HUES48 (cell line): ENCODE measurements around the gene DDX20.
"Not testable (repeated sequence)": the region's sequence is repeated elsewhere in the genome, so short reads cannot be mapped to it uniquely, and the experiment has no call there.

Source experiments
- H3K27ac ChIP-seq: one replicate; pipeline ENCODE4 v1.7.0; 2013; ENCODE audit warnings: low read depth, low read length, inconsistent platforms
- H3K27me3 ChIP-seq: 2 replicates; pipeline ENCODE4 v1.6.1; 2013; ENCODE audit warnings: mild to moderate bottlenecking, low read length; ENCODE audit not compliant: control insufficient read depth, insufficient read depth
- H3K36me3 ChIP-seq: 2 replicates; pipeline ENCODE4 v1.6.1; 2013; ENCODE audit warnings: low read length; ENCODE audit not compliant: control insufficient read depth, insufficient read depth
- H3K4me1 ChIP-seq: 2 replicates; pipeline ENCODE4 v1.6.1; 2013; ENCODE audit warnings: mild to moderate bottlenecking, low read length; ENCODE audit not compliant: control insufficient read depth, insufficient read depth
- H3K4me3 ChIP-seq: 2 replicates; pipeline ENCODE4 v1.5.1; 2013; ENCODE audit warnings: mild to moderate bottlenecking, low read depth, low read length
- H3K9ac ChIP-seq: 2 replicates; pipeline ENCODE4 v1.6.1; 2013; ENCODE audit warnings: mild to moderate bottlenecking, low read depth, low read length, moderate library complexity
- H3K9me3 ChIP-seq: 2 replicates; pipeline ENCODE4 v1.6.1; 2013; ENCODE audit warnings: low read length; ENCODE audit not compliant: control insufficient read depth, insufficient read depth

DDX20 gene

GRCh38 chr1:111789142-111789541, 33.4 kb downstream of the DDX20 start:
- Histone ChIP-seq H3K4me1 (no peaks in the 10 kb centered on the region), H3K27me3 (no peaks in the 10 kb centered on the region)

DNA sequence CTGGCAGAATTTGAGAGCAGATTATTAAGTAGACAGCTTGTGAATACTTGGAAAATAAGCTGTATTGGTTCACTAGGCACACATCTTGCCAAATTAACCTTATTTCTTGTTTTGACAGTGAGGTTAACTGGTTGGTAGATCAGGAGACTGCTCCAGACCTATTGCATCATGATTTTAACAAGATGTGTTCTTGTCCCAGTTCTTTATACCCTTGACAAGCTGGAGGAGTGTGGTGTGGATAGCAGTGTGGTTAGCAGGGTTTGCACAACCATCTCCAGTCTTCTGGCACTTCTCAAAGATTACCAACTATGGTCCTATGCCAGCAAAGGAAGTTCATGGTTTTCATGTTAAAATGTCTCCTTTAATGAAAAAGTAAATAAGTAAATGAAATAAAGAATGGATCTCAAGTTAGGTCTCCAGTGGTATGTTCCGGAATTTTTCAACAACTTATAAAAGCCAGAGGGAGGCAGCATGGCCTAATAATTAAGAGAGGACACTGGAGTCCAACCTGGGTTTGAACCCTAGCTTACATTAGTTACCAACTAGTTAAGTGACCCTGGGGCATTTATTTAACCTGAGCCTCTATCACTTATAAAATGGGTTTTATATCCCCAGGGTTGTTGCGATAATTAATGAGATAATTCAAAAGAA, 34.1 kb downstream of the DDX20 start:
- Histone ChIP-seq H3K27me3 (no peaks in the 10 kb centered on the region), H3K9ac (no peak overlapping the region), H3K4me1 (no peaks in the 10 kb centered on the region), H3K36me3 (no peaks in the 10 kb centered on the region), H3K9me3 (no peaks in the 10 kb centered on the region), H3K4me3 (no peak overlapping the region), H3K27ac (no peak overlapping the region)

More at GRCh38 chr1:111789142-111789541, 33.4 kb downstream of the DDX20 start:
- Histone ChIP-seq H3K36me3 (no peaks in the 10 kb centered on the region), H3K4me3 (no peak overlapping the region), H3K9ac (no peak overlapping the region), H3K27ac (no peak overlapping the region), H3K9me3 (no peaks in the 10 kb centered on the region)

- no peaks in the 10 kb centered on the region for H3K9me3 ChIP-seq
- H3K36me3 ChIP-seq = no peaks in the 10 kb centered on the region
- no peak overlapping the region for H3K4me3 ChIP-seq
- no peak overlapping the region for H3K27ac ChIP-seq
- H3K9ac ChIP-seq = no peak overlapping the region
- no peaks in the 10 kb centered on the region for H3K4me1 ChIP-seq
- H3K27me3 ChIP-seq = no peaks in the 10 kb centered on the region
These were observed 36.1 kb downstream of the DDX20 start for GRCh38 chr1:111791776-111792175.

DNA sequence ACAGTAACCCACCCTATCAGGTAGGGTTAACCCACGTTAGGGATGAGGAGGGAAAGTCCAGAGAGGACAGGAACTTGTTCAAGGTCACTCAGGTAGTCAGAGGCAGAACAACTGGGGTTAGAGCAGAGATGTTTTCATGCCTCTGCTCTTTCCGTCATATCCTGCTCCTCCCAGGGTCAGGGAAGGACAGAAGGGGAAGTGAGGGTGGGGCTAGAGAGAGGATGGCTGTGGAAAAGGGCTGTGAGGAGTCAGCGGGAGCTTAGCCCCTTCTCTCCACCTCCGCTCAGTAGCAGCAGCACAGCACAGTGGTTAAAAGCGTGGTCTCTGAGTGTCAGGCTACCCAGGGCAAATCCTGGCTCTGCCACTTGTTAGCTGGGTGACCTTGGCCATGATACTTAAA, 36.5 kb downstream of the DDX20 start:
- Histone ChIP-seq H3K4me1 (no peaks in the 10 kb centered on the region), H3K4me3 (no peak overlapping the region), H3K36me3 (no peaks in the 10 kb centered on the region), H3K9ac (no peak overlapping the region), H3K27me3 (no peaks in the 10 kb centered on the region), H3K9me3 (no peaks in the 10 kb centered on the region), H3K27ac (no peak overlapping the region)

DNA sequence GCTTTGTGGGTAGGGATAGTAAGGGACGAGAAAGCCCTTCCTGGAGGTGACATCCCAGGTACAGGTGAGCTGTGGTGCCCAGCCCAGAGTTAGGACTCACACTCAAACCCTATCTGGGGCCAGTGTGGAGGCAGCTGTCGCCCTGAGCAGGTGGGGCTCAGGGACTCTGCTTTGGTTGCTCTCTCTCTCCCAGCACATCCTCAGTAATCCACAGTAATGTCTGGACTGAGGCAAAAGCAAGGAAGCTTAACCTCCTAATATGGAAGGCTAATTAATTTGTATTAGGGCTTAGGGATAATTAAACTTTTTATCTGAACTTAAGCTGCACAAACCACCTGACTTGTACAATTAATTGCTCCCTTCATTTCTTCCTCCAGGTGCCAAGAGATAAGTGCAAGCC, 38.2 kb downstream of the DDX20 start:
- H3K36me3 ChIP-seq = no peaks in the 10 kb centered on the region
- H3K4me3 ChIP-seq = no peak overlapping the region
- H3K27me3 ChIP-seq = no peaks in the 10 kb centered on the region
- no peak overlapping the region for H3K27ac ChIP-seq
- no peaks in the 10 kb centered on the region for H3K9me3 ChIP-seq
- H3K9ac ChIP-seq = no peak overlapping the region
- no peaks in the 10 kb centered on the region for H3K4me1 ChIP-seq

GRCh38 chr1:111795401-111795800, 39.7 kb downstream of the DDX20 start:
- Histone ChIP-seq H3K27me3 (no peaks in the 10 kb centered on the region), H3K9me3 (0 out of 2 replicates have a peak, but pooled peaks cover 3% of the 10 kb centered on the region), H3K4me1 (no peaks in the 10 kb centered on the region), H3K9ac (no peak overlapping the region), H3K36me3 (no peaks in the 10 kb centered on the region), H3K27ac (no peak overlapping the region), H3K4me3 (no peak overlapping the region)

- Histone ChIP-seq H3K27ac (no peak overlapping the region), H3K9ac (no peak overlapping the region)
These were observed 42.9 kb downstream of the DDX20 start for GRCh38 chr1:111798580-111798979.

GRCh38 chr1:111799722-111800121, 44.0 kb downstream of the DDX20 start:
- not testable (repeated sequence) for H3K4me3 ChIP-seq, H3K36me3 ChIP-seq, H3K27me3 ChIP-seq, H3K4me1 ChIP-seq, H3K27ac ChIP-seq, H3K9me3 ChIP-seq, H3K9ac ChIP-seq

More at GRCh38 chr1:111798580-111798979, 42.9 kb downstream of the DDX20 start:
- no peak overlapping the region for H3K4me3 ChIP-seq
- 0 out of 2 replicates have a peak, but pooled peaks cover 3% of the 10 kb centered on the region for H3K9me3 ChIP-seq
- H3K27me3 ChIP-seq = no peaks in the 10 kb centered on the region
- H3K4me1 ChIP-seq = no peaks in the 10 kb centered on the region
- no peaks in the 10 kb centered on the region for H3K36me3 ChIP-seq

DNA sequence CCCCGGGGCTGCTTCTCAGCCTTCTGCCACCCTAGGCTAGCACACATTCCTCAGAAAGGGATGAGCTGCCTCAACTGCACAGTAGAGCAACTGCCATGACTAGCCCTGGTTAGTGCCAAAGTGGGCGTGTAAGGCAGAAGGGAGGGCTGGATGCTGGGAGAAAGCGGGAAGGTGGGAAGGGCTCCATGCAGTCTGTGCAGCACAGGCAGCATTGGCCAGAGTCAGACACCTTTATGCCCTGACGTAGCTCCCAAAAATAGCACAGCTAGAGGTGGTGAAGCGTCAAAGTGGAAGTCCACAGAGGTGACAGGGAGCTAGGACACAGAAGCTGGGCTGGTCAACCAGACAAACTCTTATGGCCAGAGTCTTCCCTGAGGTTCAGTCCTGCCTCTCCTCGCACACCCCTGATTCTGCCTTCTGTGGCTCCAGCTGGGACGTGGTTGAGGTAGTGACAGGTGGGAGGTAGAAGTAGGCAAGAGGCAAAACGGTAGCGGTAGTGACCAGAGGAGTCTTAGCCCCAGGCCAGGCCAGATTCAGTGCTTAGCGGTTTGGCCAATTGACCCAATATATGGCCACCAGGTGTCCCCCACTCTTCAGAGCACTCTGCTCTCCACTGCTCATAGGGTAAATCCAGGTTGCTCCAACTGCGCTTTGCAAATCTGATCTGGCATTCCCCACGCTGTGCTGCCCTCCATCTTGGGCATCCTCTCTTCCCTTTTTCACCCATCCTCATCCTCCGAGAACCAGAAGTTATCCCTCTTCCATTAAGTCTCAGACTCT, 45.6 kb downstream of the DDX20 start:
- H3K36me3 ChIP-seq = no peaks in the 10 kb centered on the region
- no peak overlapping the region for H3K4me3 ChIP-seq
- no peaks in the 10 kb centered on the region for H3K4me1 ChIP-seq
- H3K9me3 ChIP-seq = 0 out of 2 replicates have a peak, but pooled peaks cover 3% of the 10 kb centered on the region
- H3K9ac ChIP-seq = no peak overlapping the region
- no peaks in the 10 kb centered on the region for H3K27me3 ChIP-seq
- no peak overlapping the region for H3K27ac ChIP-seq

DNA sequence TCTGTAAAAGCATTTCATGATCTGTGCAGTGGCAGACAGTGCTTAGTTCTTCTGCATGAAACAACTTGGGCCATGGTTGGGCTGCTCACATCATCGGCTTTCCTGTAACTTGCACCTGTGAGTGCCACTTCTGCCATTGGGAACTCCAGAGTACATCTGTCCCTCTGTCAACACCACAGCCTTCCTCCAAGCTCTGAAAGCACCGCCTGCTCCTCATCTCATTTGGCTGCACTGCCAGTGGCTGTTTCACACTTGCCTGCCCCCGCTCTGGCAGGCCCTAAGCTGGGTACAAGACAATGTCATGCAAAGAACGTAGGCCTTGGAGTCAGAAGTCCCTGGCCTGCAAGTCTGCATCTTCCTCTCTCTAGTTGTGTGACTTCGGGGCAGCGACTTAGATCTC, 46.4 kb downstream of the DDX20 start:
- Histone ChIP-seq H3K27ac (no peak overlapping the region), H3K36me3 (no peaks in the 10 kb centered on the region), H3K4me3 (no peak overlapping the region), H3K9me3 (0 out of 2 replicates have a peak, but pooled peaks cover 3% of the 10 kb centered on the region), H3K27me3 (no peaks in the 10 kb centered on the region), H3K4me1 (no peaks in the 10 kb centered on the region), H3K9ac (no peak overlapping the region)

DNA sequence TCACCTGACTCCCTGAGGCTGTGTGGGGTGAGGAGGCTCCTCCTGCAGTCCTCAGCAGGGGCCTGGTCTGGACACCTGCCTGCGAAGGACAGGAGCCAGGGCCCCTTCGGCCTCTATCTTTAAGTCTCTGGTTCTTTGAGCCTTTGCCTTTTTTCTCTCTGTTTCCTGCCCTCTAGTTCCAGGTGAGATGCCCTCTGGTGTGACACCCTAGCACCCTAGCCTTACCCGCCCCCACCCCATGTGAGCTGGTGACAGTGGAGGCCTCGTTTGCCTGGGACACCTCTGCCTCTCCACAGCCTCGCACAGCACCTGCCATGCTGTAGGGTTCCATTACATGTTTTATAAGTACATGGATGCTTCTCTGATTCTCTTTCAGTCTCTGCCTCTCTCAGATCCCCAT, 47.3 kb downstream of the DDX20 start:
- H3K4me1 ChIP-seq = no peaks in the 10 kb centered on the region
- H3K27ac ChIP-seq = no peak overlapping the region
- no peaks in the 10 kb centered on the region for H3K27me3 ChIP-seq
- 0 out of 2 replicates have a peak, but pooled peaks cover 3% of the 10 kb centered on the region for H3K9me3 ChIP-seq
- H3K36me3 ChIP-seq = no peaks in the 10 kb centered on the region
- no peak overlapping the region for H3K9ac ChIP-seq
- H3K4me3 ChIP-seq = no peak overlapping the region
